HEK293 (cell line): ENCODE measurements around the gene TMEM11.

Experiments used
- ZNF837 ChIP-seq: fragments of 450-650 bp; formaldehyde crosslinking; IDR thresholded peaks from 2 replicates; pipeline ENCODE4 v1.5.1; 2016; ENCODE audit warnings: missing biosample characterization, missing genetic modification characterization
- TF ChIP-seq, protein P1 (sequence below): fragments of 450-650 bp; formaldehyde crosslinking; IDR thresholded peaks from 2 replicates; pipeline ENCODE4 v1.5.1; 2016; ENCODE audit warnings: missing biosample characterization, missing genetic modification characterization

DNA sequence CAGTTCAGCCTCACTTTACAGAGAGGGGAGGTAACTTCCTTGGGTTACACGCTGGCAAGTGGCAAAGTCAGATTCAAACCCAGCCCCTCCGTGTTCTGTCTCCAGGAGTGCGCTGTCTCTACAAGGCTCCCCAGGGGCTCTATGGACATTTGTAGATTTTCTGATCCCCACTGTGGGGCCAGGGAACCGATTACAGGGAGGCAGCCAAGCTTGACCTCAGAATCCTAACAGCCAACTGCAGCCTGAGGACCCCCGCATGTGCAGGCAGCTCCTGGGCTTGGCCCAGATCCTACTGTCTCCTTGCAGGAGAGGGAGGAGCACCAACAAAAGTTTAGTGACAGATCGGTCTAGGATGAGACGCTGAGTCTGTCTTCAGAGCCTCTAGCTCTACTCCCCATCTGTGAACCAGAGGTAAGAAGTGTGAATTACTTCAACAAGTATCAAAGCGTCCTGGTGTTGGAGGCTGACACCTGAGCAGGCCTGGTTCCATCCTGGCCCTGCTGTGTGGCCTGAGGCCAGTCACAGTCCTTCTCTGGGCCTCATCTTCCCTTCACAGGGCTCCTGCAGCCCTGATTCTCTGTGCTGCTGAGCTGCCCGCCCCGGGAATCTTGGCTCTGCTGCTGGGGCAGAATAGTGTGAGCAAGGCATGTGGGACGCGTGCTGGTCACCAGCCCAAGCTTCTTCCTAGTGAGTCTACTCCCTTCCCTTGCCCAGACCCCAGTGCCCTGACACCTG lies 48.5 kb upstream of the TMEM11 start:
- TF ChIP-seq, protein P1, sequence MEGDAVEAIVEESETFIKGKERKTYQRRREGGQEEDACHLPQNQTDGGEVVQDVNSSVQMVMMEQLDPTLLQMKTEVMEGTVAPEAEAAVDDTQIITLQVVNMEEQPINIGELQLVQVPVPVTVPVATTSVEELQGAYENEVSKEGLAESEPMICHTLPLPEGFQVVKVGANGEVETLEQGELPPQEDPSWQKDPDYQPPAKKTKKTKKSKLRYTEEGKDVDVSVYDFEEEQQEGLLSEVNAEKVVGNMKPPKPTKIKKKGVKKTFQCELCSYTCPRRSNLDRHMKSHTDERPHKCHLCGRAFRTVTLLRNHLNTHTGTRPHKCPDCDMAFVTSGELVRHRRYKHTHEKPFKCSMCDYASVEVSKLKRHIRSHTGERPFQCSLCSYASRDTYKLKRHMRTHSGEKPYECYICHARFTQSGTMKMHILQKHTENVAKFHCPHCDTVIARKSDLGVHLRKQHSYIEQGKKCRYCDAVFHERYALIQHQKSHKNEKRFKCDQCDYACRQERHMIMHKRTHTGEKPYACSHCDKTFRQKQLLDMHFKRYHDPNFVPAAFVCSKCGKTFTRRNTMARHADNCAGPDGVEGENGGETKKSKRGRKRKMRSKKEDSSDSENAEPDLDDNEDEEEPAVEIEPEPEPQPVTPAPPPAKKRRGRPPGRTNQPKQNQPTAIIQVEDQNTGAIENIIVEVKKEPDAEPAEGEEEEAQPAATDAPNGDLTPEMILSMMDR (tag by site-specific recombination) = no peak
- no peak for TF ChIP-seq ZNF837
